ENCODE data around the gene MSRB1. TPM values are rescaled to one million over a fixed set of nuclear protein-coding genes. Genes with fewer than 3 reads are reported as not detected.
A peak's percentile ranks its signal among the peaks of the same experiment; 100 is the strongest.

The MSRB1 gene
- total and polyA plus RNA-seq, 2 of the 13 experiments (the other 11 are each of a cell fraction or from before 2014, with no cell fraction given): 32.1 to 75.4 TPM

- TF ChIP-seq SATB2 (CRISPR knock-in tag; IDR thresholded peaks at IDR 0.05): 0 out of 2 replicates have a peak, but pooled peaks have one; percentile 53
- peak; percentile 14; the same call in 1 of the 2 replicates for TF ChIP-seq ZNF160 (CRISPR knock-in tag; IDR thresholded peaks at IDR 0.05)
- TF ChIP-seq ZMYM4 (CRISPR knock-in tag; IDR thresholded peaks at IDR 0.05): peak; percentile 70
- TF ChIP-seq ZNF337 (CRISPR knock-in tag; IDR thresholded peaks at IDR 0.05; ENCODE audit: borderline replicate concordance, low read depth): peak; percentile 78; the same call in 1 of the 2 replicates
- no peak for TF ChIP-seq MAFK (conservative IDR thresholded peaks at IDR 0.05 in 1 of 2, IDR thresholded peaks at IDR 0.05 in 1 of 2; ENCODE audit: low read length in 2 of 2)
- no peak for TF ChIP-seq FOXK1 (CRISPR knock-in tag; IDR thresholded peaks at IDR 0.05; ENCODE audit: borderline replicate concordance, low read depth)
- TF ChIP-seq POLR2G (IDR thresholded peaks at IDR 0.05; ENCODE audit: low read depth, low read length): peak; percentile 84
- TF ChIP-seq ZBTB20 (CRISPR knock-in tag; IDR thresholded peaks at IDR 0.05; ENCODE audit: borderline replicate concordance, low read depth): peak; percentile 85; the same call in 1 of the 2 replicates
- peak; percentile 64 for TF ChIP-seq IKZF4 (CRISPR knock-in tag; IDR thresholded peaks at IDR 0.05; ENCODE audit: borderline replicate concordance, low read depth, not compliant biosample characterization)
- TF ChIP-seq RARA (CRISPR knock-in tag; IDR thresholded peaks at IDR 0.05): peak; percentile 65; the same call in 1 of the 2 replicates
- TF ChIP-seq GZF1 (CRISPR knock-in tag; IDR thresholded peaks at IDR 0.05): no peak
- no peak for TF ChIP-seq IKZF1 (IDR thresholded peaks at IDR 0.05)
- peak; percentile 75; the same call in 1 of the 2 replicates for TF ChIP-seq HNF1A (IDR thresholded peaks at IDR 0.05; ENCODE audit: low read depth)
- peak; percentile 78; the same call in 1 of the 2 replicates for TF ChIP-seq HNF1A (CRISPR knock-in tag; IDR thresholded peaks at IDR 0.05; ENCODE audit: borderline replicate concordance)
- TF ChIP-seq ZNF235 (CRISPR knock-in tag; IDR thresholded peaks at IDR 0.05; ENCODE audit: borderline replicate concordance): peak; percentile 75
- TF ChIP-seq REST (IDR thresholded peaks at IDR 0.05; ENCODE audit: borderline replicate concordance in 1 of 2, low read depth in 1 of 2, low read length in 2 of 2): peak in 1 of 2 experiments; percentile 72; a peak in 2 of 4 replicates
- TF ChIP-seq ZNF773 (CRISPR knock-in tag; IDR thresholded peaks at IDR 0.05; ENCODE audit: borderline replicate concordance): no peak
- TF ChIP-seq HNF4A (CRISPR knock-in tag; IDR thresholded peaks at IDR 0.05): peak; percentile 97
- TF ChIP-seq THRA (CRISPR knock-in tag; IDR thresholded peaks at IDR 0.05; ENCODE audit: borderline replicate concordance): peak; percentile 54; the same call in 1 of the 2 replicates
These were observed 2.5 kb downstream of the MSRB1 start (continued) for GRCh38 chr16:1940273-1941161.

Measured in HepG2 (cell line).